GM19025 (cell line): ENCODE data around the gene TCEAL3.
"Not testable (repeated sequence)": the region's sequence is repeated elsewhere in the genome, so short reads cannot be mapped to it uniquely, and the experiment has no call there.

Source experiments
- ATAC-seq: cut with Tn5 transposase; IDR thresholded peaks from one replicate; pipeline ENCODE4 v1.9.1; 2021; ENCODE audit warnings: mild to moderate bottlenecking, low read depth, moderate library complexity; ENCODE audit not compliant: unreplicated experiment

The TCEAL3 gene, protein sequence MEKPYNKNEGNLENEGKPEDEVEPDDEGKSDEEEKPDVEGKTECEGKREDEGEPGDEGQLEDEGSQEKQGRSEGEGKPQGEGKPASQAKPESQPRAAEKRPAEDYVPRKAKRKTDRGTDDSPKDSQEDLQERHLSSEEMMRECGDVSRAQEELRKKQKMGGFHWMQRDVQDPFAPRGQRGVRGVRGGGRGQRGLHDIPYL

DNA sequence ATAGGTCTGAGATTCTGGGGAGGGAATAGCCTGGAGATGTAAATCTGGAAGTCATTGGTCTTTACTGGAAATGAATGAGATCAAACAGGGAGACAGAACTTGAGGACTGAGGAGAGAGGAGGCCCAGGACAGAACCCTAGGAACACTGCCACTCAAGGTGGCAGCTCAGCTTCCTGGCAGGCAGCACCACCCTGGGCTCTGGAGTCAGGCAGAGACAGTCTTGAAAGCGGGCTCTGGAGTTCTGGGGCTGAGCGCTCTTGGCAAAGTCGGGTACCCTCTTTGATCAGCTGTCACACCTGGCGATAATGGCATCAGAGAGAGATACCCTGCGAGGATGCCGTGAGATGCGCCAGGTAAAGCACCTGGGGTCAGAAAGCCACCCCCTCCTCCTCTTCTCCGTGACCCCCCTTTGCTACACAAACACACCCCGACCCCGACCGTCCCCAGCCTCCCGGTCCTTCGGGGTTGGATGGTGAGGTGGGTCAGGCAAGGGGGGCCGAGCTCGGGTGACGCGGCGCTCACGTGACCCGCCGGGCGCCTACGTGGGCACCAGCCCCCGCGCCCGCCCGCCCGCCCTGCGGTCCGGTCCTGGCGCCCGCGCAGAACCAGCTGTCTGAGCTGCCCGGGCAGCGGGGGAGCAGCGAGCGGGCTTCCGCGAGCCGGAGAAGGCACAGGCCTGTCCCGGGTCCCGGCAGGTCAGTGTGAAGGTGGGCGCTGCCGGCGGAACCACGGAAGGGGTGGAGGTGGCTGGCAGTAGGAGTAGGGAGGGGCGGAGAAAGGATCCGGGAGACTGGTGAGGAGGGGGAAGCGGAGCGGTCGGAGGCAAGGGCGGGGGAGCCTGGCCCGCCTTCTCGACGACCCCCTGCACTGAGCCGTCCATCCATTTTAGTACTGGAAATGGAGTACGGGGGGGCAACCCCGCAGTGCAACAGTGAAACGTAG, at the start of gene TCEAL3:
Gene TCEAL3 (plus strand): TSS at position 600 of the 942 bp plus-strand sequence. CDS start 1,102 bp downstream, outside the sequence.
- ATAC-seq: peak; percentile 91

DNA sequence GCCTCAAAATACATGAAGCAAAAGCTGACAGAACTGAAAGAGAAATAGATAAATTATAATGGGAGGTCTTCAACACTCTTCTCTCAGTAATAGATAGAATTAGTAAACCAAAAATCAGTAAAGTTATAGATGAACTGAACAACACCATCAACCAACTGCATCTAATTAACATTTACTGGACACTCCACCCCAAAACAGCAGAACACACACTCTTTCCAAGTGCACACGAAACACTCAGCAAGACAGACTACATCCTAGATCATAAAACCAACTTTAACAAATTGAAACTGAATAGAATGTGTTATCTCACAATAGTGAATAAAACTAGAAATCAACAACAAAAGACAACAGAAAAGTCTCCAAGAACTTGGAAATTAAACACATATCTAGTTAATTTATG, 47.5 kb upstream of the TCEAL3 start:
- ATAC-seq: no peak

DNA sequence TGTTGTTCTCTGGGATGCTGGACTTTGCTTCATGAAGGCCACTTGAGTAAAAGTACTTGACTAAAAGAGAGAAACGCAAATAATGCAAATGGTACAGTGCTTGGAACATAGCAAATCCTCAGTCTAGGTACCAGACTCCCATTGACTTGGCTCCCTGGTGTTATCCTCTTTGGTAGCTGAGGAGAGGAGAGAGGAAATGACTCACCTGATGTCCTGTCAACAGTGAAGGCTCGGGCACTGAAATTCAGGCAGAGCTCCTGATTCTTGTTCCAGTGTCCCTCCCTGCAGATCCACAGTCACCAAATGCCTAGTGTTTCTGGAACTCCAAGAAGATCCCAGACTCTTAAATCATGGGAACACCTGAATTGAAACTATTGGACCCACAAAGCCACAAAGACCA, 45.0 kb upstream of the TCEAL3 start:
- ATAC-seq: no peak

DNA sequence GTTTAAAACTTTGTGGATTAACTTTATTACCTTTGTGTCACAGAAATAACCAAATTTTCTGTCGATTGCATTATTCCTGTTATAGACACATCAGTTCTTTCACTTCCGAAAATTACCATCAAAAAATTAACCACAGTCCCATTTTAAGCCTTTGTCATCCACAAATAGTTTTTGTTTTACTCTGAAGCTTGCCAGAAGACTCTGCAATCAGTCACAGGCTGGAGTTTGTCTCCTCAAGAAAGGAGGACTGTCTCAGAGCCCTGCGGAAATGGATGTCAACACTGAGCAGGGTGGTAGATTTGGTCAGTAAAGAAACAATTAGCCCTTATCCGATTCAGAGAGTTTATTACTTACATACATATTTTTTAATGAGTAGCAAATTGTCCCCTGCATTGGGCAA, 42.6 kb upstream of the TCEAL3 start:
- ATAC-seq: peak; percentile 67

DNA sequence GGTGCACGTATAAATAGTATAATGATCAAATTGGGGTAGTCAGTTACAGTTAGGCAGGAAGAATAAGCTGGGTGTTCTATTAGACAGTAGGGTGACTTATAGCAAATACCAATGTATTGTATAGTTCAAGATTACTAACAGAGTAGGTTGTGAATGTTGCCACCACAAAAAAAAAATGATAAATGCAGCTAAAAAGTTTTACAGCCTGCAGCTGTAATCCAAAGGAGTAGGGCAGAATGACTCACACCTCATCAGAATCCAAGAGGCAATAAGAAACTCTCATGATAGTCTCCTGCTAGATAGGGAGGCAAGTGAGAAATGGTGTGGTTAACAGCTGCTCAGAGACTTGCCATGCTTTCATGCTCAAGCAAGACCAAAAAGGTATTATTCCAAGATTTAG, 42.0 kb upstream of the TCEAL3 start:
- ATAC-seq: peak; percentile 13

DNA sequence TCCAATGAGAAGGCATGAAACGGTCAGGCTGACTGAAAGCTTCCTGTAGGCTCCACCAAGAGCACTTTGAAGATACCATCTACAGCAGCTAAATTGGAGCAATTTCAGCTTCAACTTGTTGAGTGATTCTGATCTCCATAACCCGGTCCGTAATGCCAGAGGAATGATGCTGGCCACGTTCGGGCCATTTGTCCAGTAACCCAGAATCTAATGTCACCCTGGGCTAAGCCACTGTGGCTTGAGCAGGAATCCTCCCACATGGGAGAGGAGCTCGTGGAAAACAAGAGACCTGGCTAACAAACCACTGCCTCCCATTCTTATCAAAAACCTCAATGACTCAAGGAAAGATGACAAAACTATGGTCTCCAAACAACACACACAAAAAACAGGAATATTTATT, 36.6 kb upstream of the TCEAL3 start:
- no peak for ATAC-seq

DNA sequence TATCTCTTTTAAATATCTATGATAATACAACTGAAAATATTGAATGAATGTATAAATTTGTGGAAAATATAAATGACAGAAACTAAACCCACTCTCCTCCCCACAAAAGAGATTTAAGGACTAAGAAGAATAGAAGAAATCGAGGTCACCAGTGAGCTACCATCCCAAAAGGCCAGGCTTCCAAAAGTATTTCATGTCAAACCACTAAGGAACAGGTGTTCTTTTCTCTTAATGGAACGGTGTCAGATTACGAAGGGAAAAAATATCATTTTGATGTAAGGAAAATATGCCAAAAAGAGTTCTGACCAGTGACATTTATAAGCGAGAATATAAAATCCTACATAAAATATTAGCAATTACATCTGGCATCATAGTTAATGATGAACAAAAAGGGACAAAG, 36.0 kb upstream of the TCEAL3 start:
- ATAC-seq: no peak

DNA sequence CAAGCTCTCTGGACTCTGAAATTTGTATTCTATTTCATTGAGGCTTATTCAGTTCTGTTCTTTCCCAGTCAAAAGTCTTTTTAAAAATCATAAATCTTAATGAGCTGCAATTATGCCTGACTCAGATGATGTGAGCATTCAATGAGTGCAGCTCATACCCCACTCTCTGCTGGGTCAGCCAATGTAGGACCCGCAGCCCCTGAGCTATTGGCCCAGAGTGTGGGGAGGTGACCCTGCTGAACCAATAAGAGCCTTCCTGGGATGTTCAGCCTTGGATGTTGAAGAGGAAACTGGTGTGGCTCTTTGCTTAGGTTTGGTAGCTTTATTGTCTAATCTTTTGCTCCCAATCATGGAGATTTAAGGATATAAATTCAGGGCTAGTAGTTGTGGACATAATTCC, 34.6 kb upstream of the TCEAL3 start:
- ATAC-seq: no peak

DNA sequence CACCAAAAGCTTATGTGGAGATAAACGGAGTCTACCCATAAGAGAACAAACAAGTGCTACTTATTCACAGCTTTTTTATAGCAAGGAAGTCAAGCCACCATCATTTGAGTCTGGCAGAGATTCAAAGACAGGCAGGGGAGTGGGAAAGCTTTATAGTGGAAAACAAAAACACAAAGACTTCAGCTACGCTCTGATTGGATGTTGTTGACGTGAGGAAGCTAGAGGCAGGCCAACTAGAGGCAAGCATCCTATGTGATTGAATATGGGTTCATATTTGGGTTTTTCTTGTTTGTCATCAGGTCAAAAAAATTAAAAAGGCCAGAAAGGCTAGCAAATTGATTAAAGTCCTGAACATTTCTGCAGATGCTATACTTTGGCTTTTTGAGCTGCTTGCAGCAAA, 23.2 kb upstream of the TCEAL3 start:
- ATAC-seq: no peak

DNA sequence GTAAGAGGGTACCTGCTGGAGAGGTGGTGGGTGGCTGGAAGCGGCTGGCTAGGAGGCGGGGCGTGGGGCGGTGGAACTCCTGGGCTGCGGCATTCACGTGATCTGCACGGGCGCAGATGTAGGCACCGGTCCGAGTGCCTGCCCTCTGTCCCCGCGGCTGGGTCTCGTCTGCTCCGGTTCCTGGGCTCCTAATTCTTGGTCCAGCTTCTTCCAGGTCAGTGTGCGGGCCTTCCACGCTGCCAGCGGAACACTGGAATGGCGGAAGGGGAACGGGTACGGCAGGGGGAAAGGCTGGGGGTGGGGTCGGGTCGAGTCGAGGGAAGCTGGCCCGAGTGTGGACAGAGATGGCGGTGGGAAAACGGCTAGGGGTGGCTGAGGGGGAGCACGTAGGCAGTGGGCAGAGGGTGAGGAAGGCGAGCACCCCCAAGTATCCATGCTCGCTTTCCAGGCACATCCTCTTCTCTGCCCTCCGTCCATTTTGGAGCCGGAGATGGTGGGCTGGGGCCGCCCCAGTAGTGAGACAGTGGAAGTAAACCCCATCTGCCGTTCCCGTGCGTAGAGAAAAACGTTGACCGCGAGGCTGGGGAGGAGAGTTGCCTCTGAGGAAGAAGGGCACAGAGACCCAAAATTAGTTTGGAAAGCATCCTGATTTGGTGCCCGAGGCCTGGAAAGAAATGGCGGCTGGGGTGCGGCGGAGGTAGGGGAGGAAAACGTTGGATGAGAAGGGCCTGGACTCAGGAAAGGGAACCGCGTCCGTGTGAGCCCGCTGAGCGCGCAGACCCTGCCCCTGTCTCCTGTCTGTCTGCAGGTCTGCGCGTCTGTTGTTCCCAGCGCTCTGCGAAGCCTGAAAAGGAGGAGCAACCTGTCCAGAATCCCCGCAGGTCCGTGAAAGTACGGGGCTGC, 22.1 kb upstream of the TCEAL3 start, which contains the start of gene TCEAL4:
Gene TCEAL4 (plus strand): TSS at position 105 of the 903 bp plus-strand sequence. CDS start 1,161 bp downstream, outside the sequence.
- peak; percentile 75 for ATAC-seq

DNA sequence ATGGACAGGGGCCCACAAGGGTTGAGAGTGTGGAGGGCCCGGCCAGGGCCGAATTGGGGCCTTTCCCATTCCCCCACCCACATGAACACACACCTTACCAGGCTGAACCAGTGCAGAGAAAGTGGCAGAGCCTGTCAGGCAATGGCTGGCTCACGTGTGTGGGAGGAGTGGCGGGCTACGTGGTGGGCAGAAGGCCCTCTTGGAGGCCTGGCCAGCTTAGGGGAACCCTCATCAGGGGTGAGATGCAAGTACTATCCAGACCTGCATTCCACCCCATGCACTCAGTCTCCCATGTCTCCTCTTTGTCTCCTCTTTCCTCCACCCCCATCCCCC, 21.5 kb upstream of the TCEAL3 start:
- peak; percentile 15 for ATAC-seq

DNA sequence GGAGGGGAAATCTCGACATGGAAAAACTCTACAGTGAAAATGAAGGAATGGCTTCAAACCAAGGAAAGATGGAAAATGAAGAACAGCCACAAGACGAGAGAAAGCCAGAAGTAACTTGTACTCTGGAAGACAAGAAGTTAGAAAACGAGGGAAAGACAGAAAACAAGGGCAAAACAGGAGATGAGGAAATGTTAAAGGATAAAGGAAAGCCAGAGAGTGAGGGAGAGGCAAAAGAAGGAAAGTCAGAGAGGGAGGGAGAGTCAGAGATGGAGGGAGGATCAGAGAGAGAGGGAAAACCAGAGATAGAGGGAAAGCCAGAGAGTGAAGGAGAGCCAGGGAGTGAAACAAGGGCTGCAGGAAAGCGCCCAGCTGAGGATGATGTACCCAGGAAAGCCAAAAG, 21.1 kb upstream of the TCEAL3 start:
- ATAC-seq: no peak

DNA sequence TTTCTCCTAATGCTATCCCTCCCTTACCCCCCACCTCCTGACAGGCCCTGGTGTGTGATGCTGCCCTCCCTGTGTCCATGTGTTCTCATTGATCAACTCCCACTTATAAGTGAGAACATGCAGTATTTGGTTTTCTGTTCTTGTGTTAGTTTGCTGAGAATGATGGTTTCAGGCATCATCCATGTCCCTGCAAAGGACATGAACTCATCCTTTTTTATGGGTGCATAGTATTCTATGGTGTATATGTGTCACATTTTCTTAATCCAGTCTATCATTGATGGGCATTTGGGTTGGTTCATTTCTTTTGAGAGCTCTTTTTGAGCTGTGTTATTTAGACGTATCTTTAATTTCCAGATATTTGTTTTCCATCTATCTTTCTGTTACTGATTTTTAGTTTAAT, 15.5 kb upstream of the TCEAL3 start:
- not testable (repeated sequence) for ATAC-seq

DNA sequence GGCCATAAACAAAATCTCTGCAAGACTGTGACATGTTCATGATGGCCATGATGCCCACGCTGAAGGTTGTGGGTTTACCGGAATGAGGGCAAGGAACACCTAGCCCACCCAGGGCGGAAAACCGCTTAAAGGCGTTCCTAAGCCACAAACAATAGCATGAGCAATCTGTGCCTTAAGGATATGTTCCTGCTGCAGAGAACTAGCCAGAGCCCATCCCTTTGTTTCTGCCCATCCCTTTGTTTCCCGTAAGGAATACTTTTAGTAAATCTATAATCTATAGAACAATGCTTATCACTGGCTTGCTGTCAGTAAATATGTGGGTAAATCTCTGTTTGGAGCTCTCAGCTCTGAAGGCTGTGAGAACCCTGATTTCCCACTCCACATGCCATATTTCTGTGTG, 12.6 kb upstream of the TCEAL3 start:
- ATAC-seq: not testable (repeated sequence)

DNA sequence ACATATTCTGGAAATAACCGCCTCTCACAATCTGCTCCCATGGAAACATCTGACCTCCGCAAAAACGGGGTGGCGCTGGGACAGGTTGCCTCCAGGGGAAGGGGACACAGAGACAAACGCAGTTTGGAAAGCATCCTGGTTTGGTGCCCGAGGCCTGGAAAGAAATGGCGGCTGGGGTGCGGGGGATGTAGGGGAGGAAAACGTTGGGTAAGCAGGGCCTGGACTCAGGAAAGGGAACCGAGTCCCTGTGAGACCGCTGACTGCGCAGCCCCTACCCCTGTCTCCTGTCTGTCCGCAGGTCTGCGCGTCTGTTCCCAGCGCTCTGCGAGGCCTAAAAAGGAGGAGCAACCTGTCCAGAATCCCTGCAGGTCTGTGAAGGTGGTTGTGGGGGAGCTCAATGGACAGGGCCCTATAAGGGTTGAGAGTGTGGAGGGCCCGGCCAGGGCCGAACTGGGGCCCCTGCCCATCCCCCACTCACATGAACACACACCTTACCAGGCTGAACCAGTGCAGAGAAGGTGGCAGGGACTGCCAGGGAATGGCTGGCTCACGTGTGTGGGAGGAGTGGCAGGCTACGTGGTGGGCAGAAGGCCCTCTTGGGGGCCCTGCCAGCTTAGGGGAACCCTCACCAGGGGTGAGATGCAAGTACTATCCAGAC, 672 bp downstream of the TCEAL3 start:
- ATAC-seq: peak; percentile 22

DNA sequence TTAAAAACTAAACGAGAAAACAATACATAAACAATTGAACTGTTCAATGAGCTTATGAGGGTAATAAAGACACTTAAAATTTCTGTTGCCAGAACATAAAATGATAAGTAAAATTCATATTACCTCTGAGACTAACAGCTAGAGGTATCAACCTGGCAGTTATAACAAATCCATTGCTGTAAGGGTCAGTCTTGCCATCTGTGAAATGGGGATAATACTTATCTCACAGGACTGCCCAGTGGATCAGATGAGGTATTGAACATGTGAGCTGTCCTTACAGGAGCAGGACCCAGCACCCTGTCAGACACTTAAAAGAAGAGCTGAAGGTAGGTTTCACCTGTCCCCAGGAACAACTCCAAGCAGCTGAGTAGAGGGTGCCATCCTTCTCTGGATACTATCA, 2.5 kb downstream of the TCEAL3 start:
- no peak for ATAC-seq

DNA sequence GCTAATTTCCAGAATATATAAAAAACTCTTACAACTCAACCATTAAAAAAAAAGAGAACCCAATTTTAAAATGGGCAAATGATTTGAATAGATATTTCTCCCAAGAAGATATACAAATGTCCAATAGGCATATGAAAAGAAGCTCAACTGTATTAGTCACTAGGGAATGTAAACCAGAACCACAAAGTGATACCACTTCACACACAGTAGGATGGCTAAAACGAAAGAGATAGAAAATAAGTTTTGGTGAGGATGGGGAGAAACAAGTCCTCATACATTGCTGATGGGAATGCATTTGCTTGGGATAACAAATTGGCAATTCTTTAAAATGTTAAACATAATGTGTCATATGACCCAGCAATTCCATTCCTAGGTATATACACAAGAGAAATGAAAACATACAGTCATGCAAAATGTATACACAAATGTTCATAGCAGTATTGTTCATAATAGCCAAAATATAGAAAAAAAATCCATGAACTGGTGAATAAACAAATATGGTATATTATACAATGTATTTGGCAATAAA, 5.7 kb downstream of the TCEAL3 start:
- no peak for ATAC-seq

DNA sequence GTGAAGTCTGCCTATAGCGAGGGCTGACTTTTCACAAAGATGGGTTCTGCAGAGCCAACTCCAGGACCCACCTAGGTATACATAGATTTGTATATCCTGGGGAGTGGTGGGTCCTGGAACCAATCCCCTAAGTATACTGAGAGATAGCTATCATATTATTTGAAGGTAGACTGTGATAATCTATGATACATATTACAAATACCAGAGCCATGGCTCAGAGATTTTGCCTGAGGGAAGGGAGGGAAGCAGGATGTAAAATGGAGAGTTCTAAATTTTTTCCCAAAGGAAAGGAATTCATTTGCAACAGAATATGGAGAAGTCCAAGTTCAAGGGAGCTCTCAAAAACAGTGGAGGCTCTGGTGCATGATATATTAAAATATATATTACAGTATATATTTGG, 7.2 kb downstream of the TCEAL3 start:
- no peak for ATAC-seq

DNA sequence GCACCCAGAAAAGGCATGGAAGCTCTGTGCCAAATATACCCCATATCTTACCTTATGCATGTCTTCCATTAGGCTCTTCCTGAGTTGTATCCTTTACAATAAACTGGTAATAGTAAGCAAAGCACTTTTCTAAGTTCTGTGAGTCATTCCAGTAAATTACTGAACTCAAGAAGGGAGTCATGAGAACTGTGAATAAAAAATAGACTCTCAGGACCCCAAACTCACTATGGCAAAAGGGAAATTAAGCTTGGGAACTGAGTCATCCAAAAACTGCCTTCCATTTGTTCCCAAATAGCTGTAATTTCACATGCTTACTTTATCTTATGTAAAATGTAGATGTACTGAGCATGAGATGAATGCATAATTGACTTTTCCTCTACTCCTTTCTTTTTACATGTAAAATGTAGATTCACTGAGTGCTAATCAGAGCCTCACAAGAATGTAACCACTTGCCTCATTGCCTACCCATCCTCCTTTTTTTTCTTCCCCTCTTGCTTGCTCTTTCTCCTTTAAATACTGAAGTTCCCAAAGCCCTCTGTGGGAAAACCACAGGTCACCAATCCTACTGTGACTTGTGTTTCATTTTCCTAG, 8.1 kb downstream of the TCEAL3 start:
- ATAC-seq: no peak
